Left ventricle myocardium inferior (tissue), 1 donor: ENCODE measurements around the gene SMTN. TPM values are rescaled to one million over a fixed set of nuclear protein-coding genes. Genes with fewer than 3 reads are reported as not detected.

Experiments
- DNase-seq: peaks from one replicate; pipeline ENCODE4 v3.0.0-alpha.2; 2020
- H3K27ac ChIP-seq: fragments of 200-600 bp; replicated peaks from 2 replicates; pipeline ENCODE4 v1.8.0; 2021
- H3K27me3 ChIP-seq: fragments of 200-600 bp; 2 replicates; pipeline ENCODE4 v1.8.0; 2021; ENCODE audit warnings: low read depth
- H3K36me3 ChIP-seq: fragments of 200-600 bp; 2 replicates; pipeline ENCODE4 v1.8.0; 2021
- H3K4me1 ChIP-seq: fragments of 200-600 bp; 2 replicates; pipeline ENCODE4 v1.8.0; 2021
- H3K4me3 ChIP-seq: fragments of 200-600 bp; 2 replicates; pipeline ENCODE4 v1.8.0; 2021; ENCODE audit warnings: mild to moderate bottlenecking, moderate library complexity
- H3K9me3 ChIP-seq: fragments of 200-600 bp; replicated peaks from 2 replicates; pipeline ENCODE4 v1.8.0; 2021
- CTCF ChIP-seq: fragments of 200-600 bp; IDR thresholded peaks from 2 replicates; pipeline ENCODE4 v1.8.0; 2021; ENCODE audit warnings: antibody characterized with exemption, mild to moderate bottlenecking, borderline replicate concordance
- intact Hi-C: fragments of 100-400 bp; cut with micrococcal nuclease; formaldehyde crosslinking; loops from one replicate; pipeline ENCODE4 v1.11.0; 2022
- total RNA-seq: library from RNA; stranded (reverse); fragmentation: NEBNext Ultra II Directional; extraction: Animal tissue kit (Norgen Biotek cat#: 25700); gene quantifications from one replicate; pipeline ENCODE4 v1.2.1, GENCODE V29; 2021
- donor health status: DM: no; HTN: yes; CAD: no; lungs with severe emphysema.

Gene SMTN
- total RNA-seq, 1 donor from 2014 or later, result 245 TPM

GRCh38 chr22:31122532-31123291, 41.6 kb downstream of the SMTN start, which contains the start of gene INPP5J:
Gene INPP5J (plus strand): TSS chr22:31122966. CDS start chr22:31123015, 49 bp downstream.
- no peaks in the 10 kb centered on the region for H3K27me3 ChIP-seq
- DNase-seq, result peak; percentile 59
- no peak for TF ChIP-seq CTCF
- peak within 1 kb of the TSS; percentile 93 for H3K27ac ChIP-seq
- peaks cover 57% of the 10 kb centered on the region for H3K4me1 ChIP-seq
- H3K9me3 ChIP-seq, result no peaks in the 10 kb centered on the region
- intact Hi-C loops, result no loop called here
- no peaks in the 10 kb centered on the region for H3K36me3 ChIP-seq
- H3K4me3 ChIP-seq, result peak within 1 kb of the TSS; percentile 72

- Histone ChIP-seq H3K36me3 (peaks cover 5% of the 10 kb centered on the region), H3K27me3 (no peaks in the 10 kb centered on the region), H3K9me3 (no peaks in the 10 kb centered on the region), H3K4me1 (peaks cover 52% of the 10 kb centered on the region), H3K4me3 (peak overlapping the region; percentile 72), H3K27ac (peak overlapping the region; percentile 93)
- no peak for DNase-seq
- TF ChIP-seq CTCF, result no peak
- intact Hi-C loops, result no loop called here
Measured at GRCh38 chr22:31123292-31123602, 42.1 kb downstream of the SMTN start.

GRCh38 chr22:31124290-31124689, 43.2 kb downstream of the SMTN start:
- no peak for TF ChIP-seq CTCF
- H3K36me3 ChIP-seq, result peaks cover 8% of the 10 kb centered on the region
- no peak overlapping the region for H3K4me3 ChIP-seq
- intact Hi-C loops, result no loop called here
- H3K9me3 ChIP-seq, result no peaks in the 10 kb centered on the region
- no peak for DNase-seq
- H3K4me1 ChIP-seq, result peaks cover 43% of the 10 kb centered on the region
- H3K27ac ChIP-seq, result no peak overlapping the region
- H3K27me3 ChIP-seq, result no peaks in the 10 kb centered on the region

GRCh38 chr22:31124811-31125465, 43.8 kb downstream of the SMTN start:
- peaks cover 8% of the 10 kb centered on the region for H3K36me3 ChIP-seq
- peaks cover 36% of the 10 kb centered on the region for H3K4me1 ChIP-seq
- H3K4me3 ChIP-seq, result no peak overlapping the region
- no peak overlapping the region for H3K27ac ChIP-seq
- no peaks in the 10 kb centered on the region for H3K9me3 ChIP-seq
- H3K27me3 ChIP-seq, result no peaks in the 10 kb centered on the region
- no peak for TF ChIP-seq CTCF
- intact Hi-C loops, result no loop called here
- DNase-seq, result no peak

GRCh38 chr22:31125521-31126117, 44.5 kb downstream of the SMTN start:
- intact Hi-C loops, result no loop called here
- no peak for TF ChIP-seq CTCF
- no peak overlapping the region for H3K27ac ChIP-seq
- H3K9me3 ChIP-seq, result no peaks in the 10 kb centered on the region
- peaks cover 34% of the 10 kb centered on the region for H3K4me1 ChIP-seq
- peaks cover 8% of the 10 kb centered on the region for H3K36me3 ChIP-seq
- DNase-seq, result no peak
- no peak overlapping the region for H3K4me3 ChIP-seq
- H3K27me3 ChIP-seq, result no peaks in the 10 kb centered on the region
